C4-2B (cell line): ENCODE measurements around the gene TDRD9.

ENCODE experiments used
- H3K27ac ChIP-seq: fragments of 450-650 bp; 2 replicates; pipeline ENCODE4 v1.5.1; 2017
- CTCF ChIP-seq: fragments of 450-650 bp; conservative IDR thresholded peaks from 2 replicates; pipeline ENCODE4 v1.5.1; 2017; ENCODE audit warnings: mild to moderate bottlenecking
- ZFX ChIP-seq: fragments of 450-650 bp; IDR thresholded peaks from 2 replicates; pipeline ENCODE4 v1.6.1; 2017

TDRD9 gene

DNA sequence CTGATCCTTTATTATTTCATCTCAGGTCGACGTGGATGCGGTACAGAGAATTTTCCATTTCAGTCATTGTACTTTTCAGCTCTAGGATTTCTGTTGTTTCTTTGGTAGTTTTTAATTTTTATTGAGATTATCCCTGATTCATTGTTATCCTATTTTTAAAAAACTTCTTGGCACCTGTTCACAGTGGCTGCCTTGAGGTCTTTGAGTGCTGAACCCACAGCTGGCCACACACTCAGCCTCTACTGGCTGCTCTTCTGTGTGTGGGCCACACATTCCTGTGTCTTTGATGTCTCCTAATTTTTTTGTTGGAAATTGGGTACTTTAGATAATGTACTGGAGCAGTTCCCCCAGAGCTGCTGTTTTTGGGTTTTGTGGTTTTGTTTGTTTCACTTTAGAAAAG lies 119.5 kb downstream of the TDRD9 start:
- TF ChIP-seq ZFX (no peak), CTCF (no peak)
- no peak overlapping the region for H3K27ac ChIP-seq

DNA sequence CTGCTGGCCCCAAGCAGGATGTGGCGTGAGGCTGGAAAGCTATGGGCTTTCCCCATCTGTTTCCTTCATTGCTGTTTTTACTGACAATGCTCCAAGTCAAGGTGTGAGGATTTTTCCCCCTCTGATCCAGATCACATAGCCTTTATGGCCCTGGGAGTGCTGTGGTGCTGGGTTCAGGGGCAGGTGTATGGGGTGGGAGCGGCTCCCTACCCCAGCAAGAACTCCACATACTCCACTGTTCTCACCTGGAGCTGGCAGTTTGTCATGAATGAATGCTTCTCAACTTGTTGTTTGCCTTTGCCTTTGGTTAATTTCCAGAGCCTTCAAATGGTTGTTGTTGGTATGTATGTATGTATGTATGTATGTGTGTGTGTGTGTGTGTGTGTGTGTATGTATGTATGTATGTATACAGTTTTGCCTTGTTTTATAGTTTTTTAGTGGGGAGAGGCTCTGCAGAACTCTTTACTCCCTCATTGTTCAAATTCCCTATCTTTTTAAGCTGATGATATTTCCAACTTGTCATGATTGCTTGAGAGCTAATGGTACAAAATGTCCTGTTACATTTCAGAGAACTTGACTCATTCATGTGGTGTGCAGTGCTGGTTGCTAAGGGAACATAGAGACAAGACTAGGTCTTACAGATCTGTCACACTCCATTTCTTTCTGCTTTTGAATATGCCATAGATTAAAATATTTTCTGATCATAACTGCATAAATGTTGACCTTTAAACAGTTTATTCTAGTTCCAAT lies 120.7 kb downstream of the TDRD9 start:
- H3K27ac ChIP-seq: no peak overlapping the region

GRCh38 chr14:104049576-104050240 lies 121.5 kb downstream of the TDRD9 start:
- no peak overlapping the region for H3K27ac ChIP-seq
- TF ChIP-seq CTCF (no peak), ZFX (no peak)

More for the DNA sequence above, 120.7 kb downstream of the TDRD9 start:
- no peak for TF ChIP-seq ZFX
- no peak for TF ChIP-seq CTCF

- TF ChIP-seq ZFX: no peak
- no peak for TF ChIP-seq CTCF
- H3K27ac ChIP-seq: no peak overlapping the region
Measured at GRCh38 chr14:104051092-104051813, 123.0 kb downstream of the TDRD9 start.

DNA sequence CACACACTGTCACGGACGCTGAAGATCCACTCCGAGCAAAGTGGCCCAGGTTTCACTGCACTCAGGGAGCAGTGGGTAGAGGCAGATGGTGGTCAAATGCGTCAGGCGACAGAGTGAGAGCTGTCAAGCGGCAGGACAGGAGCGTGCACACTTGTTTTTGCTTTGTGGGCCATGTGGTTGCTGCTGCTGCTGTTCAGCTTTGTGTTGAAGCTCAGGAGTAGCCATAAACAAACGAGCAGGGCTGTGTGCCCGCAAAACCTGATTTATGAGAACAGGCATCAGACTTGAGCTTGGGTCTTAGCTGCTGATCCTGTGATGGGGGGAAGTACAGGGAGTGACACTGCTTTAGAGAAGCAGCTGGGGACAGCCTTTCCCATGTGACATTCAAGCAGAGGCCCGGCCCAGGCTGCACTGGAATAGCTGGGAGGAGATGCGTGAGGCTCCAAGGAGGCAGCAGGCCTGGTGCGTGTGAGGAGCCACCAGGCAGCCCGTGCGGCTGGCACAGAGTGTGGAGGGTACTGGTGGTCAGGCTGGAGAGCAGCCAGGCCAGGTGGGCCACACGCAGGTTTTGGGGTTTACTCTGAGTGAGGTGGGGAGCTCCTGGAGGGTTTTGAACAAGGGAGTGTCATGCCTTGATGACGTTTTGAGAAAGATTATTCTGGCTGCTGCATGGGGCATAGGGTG lies 126.1 kb downstream of the TDRD9 start:
- TF ChIP-seq ZFX (no peak), CTCF (no peak)
- H3K27ac ChIP-seq: no peak overlapping the region

GRCh38 chr14:104062281-104062680 lies 134.0 kb downstream of the TDRD9 start:
- TF ChIP-seq ZFX (no peak), CTCF (no peak)
- no peak overlapping the region for H3K27ac ChIP-seq
